HL-60/S4 treated with retinoic acid at 250 ng/mL for 4 days and 3 days (cell line): Measurements from ENCODE around the gene TEP1.
"Not testable (repeated sequence)": the region's sequence is repeated elsewhere in the genome, so short reads cannot be mapped to it uniquely, and the experiment has no call there.

Source experiments
- in situ Hi-C: fragments of 300-500 bp; cut with MboI; formaldehyde crosslinking; loops from 2 replicates; pipeline ENCODE4 v1.7.0; 2022; ENCODE audit warnings: low sequenced_read_pairs

Gene TEP1

GRCh38 chr14:20412876-20413743 lies at the start of gene TEP1:
Gene TEP1, minus strand, starts transcription at chr14:20413501. Its CDS starts 5,062 bp downstream, at chr14:20408439.
- in situ Hi-C loops: no loop called here

- in situ Hi-C loops: loop anchor here (5.0 kb wide), 1 partner anchor 44 kb away; no protein-coding TSS in a partner anchor
Measured at GRCh38 chr14:20461225-20462141, 48.2 kb upstream of the TEP1 start, which contains the start of gene PIP4P1. Gene PIP4P1, minus strand, starts transcription at chr14:20461434. Its CDS starts 109 bp downstream, at chr14:20461325.

DNA sequence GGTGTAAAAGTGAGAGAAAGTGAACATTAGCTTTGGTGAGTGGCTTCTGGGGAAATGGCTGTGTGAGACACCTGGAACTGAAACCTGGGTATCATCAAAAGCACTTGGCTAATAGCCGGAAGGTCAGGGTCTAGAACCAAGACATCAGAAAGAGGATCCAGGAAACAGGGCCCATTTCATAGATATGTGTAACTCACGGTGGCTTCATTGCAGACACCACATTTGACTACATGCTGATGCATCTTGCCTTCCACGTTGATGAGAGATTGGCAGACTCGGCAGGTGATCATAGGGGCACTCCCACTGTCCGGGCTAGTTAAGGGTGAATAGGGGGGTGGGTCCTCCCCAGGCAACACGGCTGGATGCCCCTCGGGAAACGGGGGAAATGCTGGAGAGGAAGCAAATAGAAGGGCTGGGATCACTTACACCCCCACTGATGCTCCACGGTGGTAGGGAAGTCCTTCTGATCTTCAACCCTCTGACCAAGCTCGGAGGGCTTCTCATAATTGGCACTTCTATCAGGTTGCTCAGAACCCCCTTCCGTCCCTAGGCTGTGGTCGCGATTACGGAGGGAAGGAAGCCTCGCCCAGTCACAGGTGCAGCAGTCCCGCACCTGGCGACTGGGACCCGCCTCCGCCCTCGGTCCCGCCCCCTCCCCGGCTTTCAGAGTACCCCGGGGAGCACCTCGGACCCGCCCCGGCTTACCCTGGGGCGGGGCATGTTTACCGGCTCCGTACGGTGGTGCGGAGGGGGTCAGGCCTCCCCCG lies 47.3 kb upstream of the TEP1 start:
- in situ Hi-C loops: loop anchor here (5.0 kb wide), 1 partner anchor 43 kb away; no protein-coding TSS in a partner anchor

GRCh38 chr14:20458031-20458789 lies 44.9 kb upstream of the TEP1 start:
- in situ Hi-C loops: no loop called here

GRCh38 chr14:20456971-20457370 lies 43.7 kb upstream of the TEP1 start:
- in situ Hi-C loops: no loop called here

GRCh38 chr14:20455355-20456300 lies 42.3 kb upstream of the TEP1 start:
- in situ Hi-C loops: no loop called here

GRCh38 chr14:20454516-20455354 lies 41.4 kb upstream of the TEP1 start, which contains the start of the genes APEX1 and OSGEP:
Gene APEX1, plus strand, starts transcription at chr14:20455226. Its CDS starts 420 bp downstream, at chr14:20455646.
Gene OSGEP, minus strand, starts transcription at chr14:20454812. Its CDS starts 129 bp downstream, at chr14:20454683.
- in situ Hi-C loops: no loop called here

- in situ Hi-C loops: not testable (repeated sequence)
Measured at GRCh38 chr14:20452831-20453230, 39.5 kb upstream of the TEP1 start.

GRCh38 chr14:20446889-20447288 lies 33.6 kb upstream of the TEP1 start:
- in situ Hi-C loops: no loop called here

GRCh38 chr14:20443650-20444049 lies 30.3 kb upstream of the TEP1 start:
- in situ Hi-C loops: not testable (repeated sequence)

DNA sequence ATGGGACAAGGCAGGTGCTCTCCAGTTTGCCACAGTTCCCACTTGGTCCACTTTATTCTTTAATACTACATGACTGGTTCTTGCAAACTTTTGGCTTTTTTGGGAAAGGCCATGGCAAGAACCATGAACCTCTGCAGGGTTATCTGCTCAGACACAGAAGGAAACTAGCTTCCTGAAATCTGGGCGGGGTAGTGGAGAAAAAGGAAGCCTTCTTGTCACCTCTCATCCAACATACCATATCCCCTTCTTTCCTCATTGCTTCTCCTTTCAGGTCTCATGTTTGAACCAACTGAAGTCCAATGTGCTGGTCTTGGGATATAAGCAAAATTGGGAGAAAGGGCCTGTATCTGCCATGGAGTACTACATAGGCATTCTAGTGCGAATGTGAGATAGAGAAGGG lies 28.2 kb upstream of the TEP1 start:
- in situ Hi-C loops: no loop called here

DNA sequence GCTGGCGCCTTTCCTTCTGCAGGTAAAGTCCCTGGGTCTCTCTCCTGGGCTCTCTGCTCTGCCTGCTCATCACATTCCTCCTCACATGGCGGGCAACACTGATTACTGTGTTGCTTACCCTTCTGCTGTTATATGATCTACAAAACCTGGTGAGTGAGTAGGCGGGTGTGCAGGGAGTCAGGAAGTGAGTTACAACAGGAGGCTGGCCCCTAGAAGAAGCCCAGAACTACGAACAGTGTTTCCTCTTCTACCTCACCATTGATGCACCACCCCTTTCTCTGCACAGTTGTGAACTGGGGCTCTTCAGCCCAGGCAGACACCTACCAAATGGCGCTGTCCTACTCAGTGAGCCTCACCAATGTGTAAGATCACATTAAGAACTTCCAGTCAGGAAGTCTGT lies 27.6 kb upstream of the TEP1 start:
- in situ Hi-C loops: no loop called here

DNA sequence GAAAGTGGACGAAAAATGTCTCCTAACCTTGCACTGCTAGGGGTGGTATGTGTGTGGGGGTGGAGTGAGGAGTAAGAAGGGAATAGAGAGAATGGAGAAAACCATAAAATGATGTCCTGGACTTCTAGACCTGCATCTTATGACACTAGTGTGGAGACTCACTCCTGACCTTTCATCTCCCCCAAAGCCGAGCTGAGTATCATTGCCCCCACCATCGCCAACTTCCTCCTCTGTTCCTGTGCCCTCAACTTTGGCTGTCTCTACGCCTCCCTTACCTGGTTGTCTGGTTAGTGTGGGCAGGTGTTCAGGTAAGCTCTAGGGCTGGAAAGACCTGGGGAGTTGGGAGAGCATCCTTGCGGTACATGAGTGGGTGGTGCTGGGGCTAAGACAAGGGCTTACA lies 27.2 kb upstream of the TEP1 start:
- in situ Hi-C loops: no loop called here

- in situ Hi-C loops: no loop called here
Measured at GRCh38 chr14:20438664-20439063, 25.4 kb upstream of the TEP1 start.

GRCh38 chr14:20436363-20436755 lies 23.1 kb upstream of the TEP1 start:
- in situ Hi-C loops: no loop called here

DNA sequence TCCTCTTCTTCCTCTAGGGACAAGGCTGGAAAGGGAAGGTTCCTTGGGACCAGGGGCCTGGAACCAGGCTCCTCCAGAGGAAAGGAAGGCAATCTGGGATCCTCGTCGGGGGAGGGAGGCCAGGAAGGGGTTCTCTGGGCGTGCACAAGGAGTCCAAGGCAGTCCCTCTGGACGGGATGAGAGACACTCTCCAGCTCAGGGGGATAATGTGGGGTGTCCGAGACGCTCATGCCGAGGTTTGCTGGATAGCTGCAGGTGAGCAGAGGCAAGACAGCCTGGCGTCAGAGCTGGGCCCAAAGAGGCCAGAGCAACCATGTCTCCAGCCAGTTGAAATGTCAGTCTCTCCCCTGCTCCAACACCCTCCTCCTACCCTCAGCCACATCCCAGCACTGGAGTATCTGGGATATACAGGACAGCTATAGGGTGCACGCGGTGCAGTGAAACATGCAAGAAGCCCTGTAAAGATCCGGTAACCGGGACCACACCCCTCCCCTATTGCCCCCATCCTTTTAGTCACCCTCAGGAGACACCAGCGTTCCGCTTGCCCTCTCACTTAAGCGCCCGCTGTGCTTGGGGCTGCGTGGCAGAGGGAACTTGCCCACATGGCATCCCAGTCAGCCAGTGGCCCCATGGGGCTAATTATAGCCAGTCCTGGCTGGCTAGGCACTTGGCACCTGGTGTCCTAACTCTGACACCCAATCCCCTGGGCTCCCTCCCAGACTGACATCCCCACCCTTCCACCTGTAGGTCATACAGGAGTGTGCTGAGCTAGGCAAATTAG lies 22.5 kb upstream of the TEP1 start, which contains the start of gene KLHL33:
KLHL33 (minus strand) TSS at position 585 of the 781 bp plus-strand sequence; CDS start at position 230, 355 bp downstream.
- in situ Hi-C loops: no loop called here
